Measurements from ENCODE around the gene SORCS3.
"Not testable (repeated sequence)": the region's sequence is repeated elsewhere in the genome, so short reads cannot be mapped to it uniquely, and the experiment has no call there.

DNA sequence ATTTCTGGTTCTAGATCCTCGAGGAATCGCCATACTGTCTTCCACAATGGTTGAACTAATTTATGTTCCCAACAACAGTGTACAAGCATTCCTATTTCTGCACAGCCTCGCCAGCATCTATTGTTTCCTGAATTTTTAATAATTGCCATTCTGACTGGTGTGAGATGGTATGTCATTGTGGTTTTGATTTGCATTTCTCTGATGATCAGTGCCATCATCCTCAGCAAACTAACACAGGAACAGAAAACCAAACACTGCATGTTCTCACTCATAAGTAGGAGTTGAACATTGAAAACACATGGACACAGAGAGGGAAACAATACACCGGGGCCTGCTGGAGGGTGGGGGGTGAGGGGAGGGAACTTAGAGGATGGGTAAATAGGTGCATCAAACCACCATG lies 62.2 kb downstream of the SORCS3 start:
- TF ChIP-seq FOXJ3 (CRISPR knock-in tag; IDR thresholded peaks at IDR 0.05; ENCODE audit: borderline replicate concordance); MAX (CRISPR knock-in tag; IDR thresholded peaks at IDR 0.05): not testable (repeated sequence)
- TF ChIP-seq, protein P1, sequence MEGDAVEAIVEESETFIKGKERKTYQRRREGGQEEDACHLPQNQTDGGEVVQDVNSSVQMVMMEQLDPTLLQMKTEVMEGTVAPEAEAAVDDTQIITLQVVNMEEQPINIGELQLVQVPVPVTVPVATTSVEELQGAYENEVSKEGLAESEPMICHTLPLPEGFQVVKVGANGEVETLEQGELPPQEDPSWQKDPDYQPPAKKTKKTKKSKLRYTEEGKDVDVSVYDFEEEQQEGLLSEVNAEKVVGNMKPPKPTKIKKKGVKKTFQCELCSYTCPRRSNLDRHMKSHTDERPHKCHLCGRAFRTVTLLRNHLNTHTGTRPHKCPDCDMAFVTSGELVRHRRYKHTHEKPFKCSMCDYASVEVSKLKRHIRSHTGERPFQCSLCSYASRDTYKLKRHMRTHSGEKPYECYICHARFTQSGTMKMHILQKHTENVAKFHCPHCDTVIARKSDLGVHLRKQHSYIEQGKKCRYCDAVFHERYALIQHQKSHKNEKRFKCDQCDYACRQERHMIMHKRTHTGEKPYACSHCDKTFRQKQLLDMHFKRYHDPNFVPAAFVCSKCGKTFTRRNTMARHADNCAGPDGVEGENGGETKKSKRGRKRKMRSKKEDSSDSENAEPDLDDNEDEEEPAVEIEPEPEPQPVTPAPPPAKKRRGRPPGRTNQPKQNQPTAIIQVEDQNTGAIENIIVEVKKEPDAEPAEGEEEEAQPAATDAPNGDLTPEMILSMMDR (IDR thresholded peaks at IDR 0.05) = not testable (repeated sequence)

Measured in WTC11 (cell line).